Activated CD8-positive, alpha-beta memory T cell treated with anti-CD3 and anti-CD28 coated beads for 36 hours (primary cell): Measurements from ENCODE around the gene NCAPD2. TPM values are rescaled to one million over a fixed set of nuclear protein-coding genes. Genes with fewer than 3 reads are reported as not detected.

ENCODE experiments used
- CTCF ChIA-PET: fragments of 350-600 bp; sonication (Branson Sonifier 250); formaldehyde crosslinking; loops from one replicate; lab custom pipeline; 2021; ENCODE audit warnings: antibody characterized with exemption; lab: Charles Lee
- POLR2A ChIA-PET: fragments of 350-600 bp; sonication (Branson Sonifier 250); formaldehyde crosslinking; loops from one replicate; lab custom pipeline; 2021; ENCODE audit warnings: antibody characterized with exemption; lab: Charles Lee
- total RNA-seq, 2 experiments: library from RNA; stranded (reverse); gene quantifications; one replicate each; pipeline ENCODE4 v1.2.3, GENCODE V29; 2021

The NCAPD2 gene
- total RNA-seq, 2 experiments from 2014 or later = 120 to 121 TPM

DNA sequence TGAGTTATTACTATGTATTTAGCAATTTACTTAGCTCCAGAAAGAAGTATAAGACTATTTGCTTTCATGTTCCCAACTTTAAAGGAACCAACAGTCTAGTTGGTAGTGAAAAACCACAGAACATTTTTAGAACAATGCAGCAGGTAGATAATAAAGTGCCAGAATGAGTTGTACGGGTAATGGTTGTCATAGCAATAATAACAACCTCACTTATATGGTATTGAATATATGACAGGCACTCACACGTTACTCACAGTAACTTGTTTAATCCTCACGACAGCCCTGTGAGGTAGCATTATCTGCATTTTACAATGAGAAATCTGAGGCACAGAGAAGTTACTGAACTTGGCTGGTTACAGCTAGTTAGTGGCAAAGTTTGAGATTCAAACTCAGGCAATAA, 29.8 kb downstream of the NCAPD2 start:
- ChIA-PET POLR2A (interaction anchor here (1.0 kb wide), 1 partner anchor 13 kb away, joined by 6 read pairs; no protein-coding TSS in a partner anchor), CTCF (interaction anchor here (0.7 kb wide), 1 partner anchor 102 kb away, joined by 4 read pairs; no protein-coding TSS in a partner anchor)

GRCh38 chr12:6524648-6525047, 30.7 kb downstream of the NCAPD2 start:
- ChIA-PET POLR2A (no interaction called here), CTCF (interaction anchor here (0.7 kb wide), 1 partner anchor 103 kb away, joined by 4 read pairs; no protein-coding TSS in a partner anchor)

- CTCF ChIA-PET = no interaction called here
- POLR2A ChIA-PET = no interaction called here
Observed at GRCh38 chr12:6526201-6526600, 32.3 kb downstream of the NCAPD2 start.

DNA sequence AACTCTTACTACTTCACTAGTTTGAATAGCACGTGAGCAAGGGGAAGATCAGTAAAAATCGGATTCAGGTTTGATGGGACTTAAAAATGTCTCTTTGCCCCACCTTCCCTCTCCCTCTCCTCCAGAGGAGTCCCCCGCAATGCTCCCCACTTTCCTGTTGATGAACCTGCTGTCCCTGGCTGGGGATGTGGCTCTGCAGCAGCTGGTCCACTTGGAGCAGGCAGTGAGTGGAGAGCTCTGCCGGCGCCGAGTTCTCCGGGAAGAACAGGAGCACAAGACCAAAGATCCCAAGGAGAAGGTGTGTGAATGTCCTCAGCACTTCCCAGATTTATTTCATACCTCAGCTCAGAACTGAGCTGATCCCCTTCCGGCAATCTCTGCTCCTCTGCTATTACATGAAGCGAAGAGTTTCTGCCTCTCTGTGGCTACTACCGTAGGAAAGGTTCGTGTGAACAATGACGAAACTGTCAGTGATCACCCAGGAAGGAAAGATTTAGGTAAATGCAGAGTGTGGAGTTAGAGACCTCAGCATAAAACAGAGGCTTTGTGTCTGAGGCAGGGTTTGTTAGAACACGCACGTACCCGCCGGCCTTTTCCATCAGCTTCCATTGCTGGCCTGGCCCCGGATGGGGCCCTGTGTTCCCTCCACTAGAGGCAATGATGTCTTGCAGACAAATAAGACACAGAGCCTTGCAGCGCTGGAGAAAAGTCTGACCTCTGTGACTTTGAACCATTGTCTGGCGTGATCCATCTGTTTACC, 33.0 kb downstream of the NCAPD2 start:
- POLR2A ChIA-PET = no interaction called here
- CTCF ChIA-PET = no interaction called here

- ChIA-PET POLR2A (no interaction called here), CTCF (no interaction called here)
Observed at GRCh38 chr12:6527711-6528110, 33.8 kb downstream of the NCAPD2 start.

GRCh38 chr12:6528539-6529235, 34.8 kb downstream of the NCAPD2 start:
- ChIA-PET POLR2A (interaction anchor here (1.2 kb wide), 1 partner anchor 35 kb away, joined by 3 read pairs; the partner anchor contains the start of gene MRPL51), CTCF (interaction anchor here (0.8 kb wide), 1 partner anchor 11 kb away, joined by 3 read pairs; no protein-coding TSS in a partner anchor)

DNA sequence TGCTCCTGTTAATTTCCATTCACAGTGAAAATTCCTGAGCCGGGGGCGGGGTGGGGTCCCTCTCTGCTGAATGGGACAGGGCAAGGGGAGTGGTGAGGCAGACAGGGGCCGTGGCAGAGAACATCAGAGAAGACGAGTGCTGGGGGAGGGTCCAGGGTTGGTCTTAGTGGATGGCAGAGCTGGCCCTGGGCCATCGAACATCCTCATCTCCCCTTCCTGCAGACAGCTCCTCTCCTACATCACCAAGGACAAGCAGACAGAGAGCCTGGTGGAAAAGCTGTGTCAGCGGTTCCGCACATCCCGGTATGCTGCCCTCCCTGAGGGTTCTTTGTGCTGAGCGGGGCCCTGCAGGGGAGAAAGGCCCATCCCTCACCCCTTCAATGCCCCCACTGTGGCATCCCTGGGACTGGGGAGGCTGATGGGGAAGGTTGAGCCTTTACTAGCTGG, 35.4 kb downstream of the NCAPD2 start:
- ChIA-PET POLR2A (interaction anchor here (1.2 kb wide), 1 partner anchor 36 kb away, joined by 3 read pairs; the partner anchor contains the start of gene MRPL51), CTCF (interaction anchor here (0.8 kb wide), 1 partner anchor 11 kb away, joined by 3 read pairs; no protein-coding TSS in a partner anchor)

GRCh38 chr12:6530576-6531260, 36.8 kb downstream of the NCAPD2 start:
- POLR2A ChIA-PET = interaction anchor here (2.2 kb wide), 1 partner anchor 60 kb away, joined by 16 read pairs; the partner anchor contains the start of gene VAMP1

DNA sequence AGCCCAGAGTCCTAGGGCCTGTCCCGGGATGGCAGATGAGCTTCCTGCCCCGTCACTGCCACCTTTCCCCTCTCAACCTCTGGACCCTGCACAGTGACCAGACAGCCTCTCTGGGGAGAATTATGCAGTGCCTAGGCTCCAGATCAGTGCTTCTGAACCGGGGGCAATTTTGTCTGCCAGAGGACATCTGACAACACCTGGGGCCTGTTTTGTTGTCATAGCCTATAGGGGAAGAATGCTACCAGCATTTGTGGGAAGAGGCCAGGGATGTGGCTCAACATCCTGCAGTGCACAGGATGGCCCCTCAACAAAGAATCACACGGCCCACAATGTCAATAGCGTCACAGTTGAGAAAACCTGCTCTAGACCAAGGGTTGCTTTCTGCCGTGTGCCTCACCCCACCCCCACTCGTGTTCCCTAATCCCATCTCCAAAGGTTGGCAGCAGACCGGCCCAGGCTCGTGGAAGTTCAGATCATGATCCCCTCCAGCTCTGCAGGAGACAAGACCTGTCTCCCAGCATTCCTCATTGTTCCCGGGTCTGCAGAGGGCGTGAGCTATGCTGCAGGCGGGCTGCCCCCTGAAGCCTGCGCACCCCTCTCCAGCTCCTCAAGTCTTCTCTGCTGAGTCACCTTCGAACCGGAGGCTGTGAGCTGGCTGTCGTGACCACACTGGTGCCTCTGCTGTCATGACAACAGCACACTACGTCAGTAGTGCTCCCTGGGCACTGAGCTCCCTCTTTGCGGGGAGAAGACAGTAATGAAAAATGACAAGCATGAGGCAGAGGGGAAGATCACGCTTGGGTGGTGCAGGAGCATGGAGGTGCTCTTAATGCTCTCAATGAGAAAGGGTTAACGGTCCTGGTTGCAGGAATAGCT, 38.4 kb downstream of the NCAPD2 start:
- ChIA-PET CTCF (interaction anchor here (0.6 to 2.7 kb wide), 7 partner anchors 25 to 186 kb away, joined by 3 to 9 read pairs (median 3); partner anchors contain the start of genes VAMP1 and ZNF384), POLR2A (interaction anchor here (0.5 to 2.2 kb wide), 14 partner anchors 11 to 359 kb away, joined by 3 to 16 read pairs (median 4); partner anchors contain the start of genes CD27, MLF2, MRPL51 and TAPBPL)

More at GRCh38 chr12:6530576-6531260, 36.8 kb downstream of the NCAPD2 start:
- CTCF ChIA-PET = interaction anchor here (0.6 to 2.7 kb wide), 3 partner anchors 27 to 289 kb away, joined by 3 to 9 read pairs (median 5); no protein-coding TSS in a partner anchor

GRCh38 chr12:6532927-6533652, 39.2 kb downstream of the NCAPD2 start:
- POLR2A ChIA-PET = interaction anchor here (0.9 to 2.2 kb wide), 12 partner anchors 10 to 358 kb away, joined by 3 to 16 read pairs (median 6); partner anchors contain the start of genes CD27, MLF2, MRPL51 and TAPBPL
- CTCF ChIA-PET = interaction anchor here (0.5 to 2.7 kb wide), 6 partner anchors 63 to 187 kb away, joined by 3 to 9 read pairs (median 3); partner anchors contain the start of genes VAMP1 and ZNF384

DNA sequence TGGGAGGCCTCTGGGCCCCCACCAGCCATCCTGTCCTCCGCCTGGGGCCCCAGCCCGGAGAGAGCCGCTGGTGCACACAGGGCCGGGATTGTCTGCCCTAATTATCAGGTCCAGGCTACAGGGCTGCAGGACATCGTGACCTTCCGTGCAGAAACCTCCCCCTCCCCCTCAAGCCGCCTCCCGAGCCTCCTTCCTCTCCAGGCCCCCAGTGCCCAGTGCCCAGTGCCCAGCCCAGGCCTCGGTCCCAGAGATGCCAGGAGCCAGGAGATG, 39.7 kb downstream of the NCAPD2 start:
- POLR2A ChIA-PET = interaction anchor here (0.6 to 2.6 kb wide), 16 partner anchors 21 to 194 kb away, joined by 3 to 25 read pairs (median 4); partner anchors contain the start of genes CD27, MRPL51, VAMP1 and ZNF384
- CTCF ChIA-PET = interaction anchor here (0.5 to 1.3 kb wide), 3 partner anchors 39 to 152 kb away, joined by 3 to 4 read pairs (median 3); partner anchors contain the start of gene VAMP1

- ChIA-PET CTCF (interaction anchor here (0.7 to 2.3 kb wide), 5 partner anchors 17 to 110 kb away, joined by 3 to 8 read pairs (median 4); no protein-coding TSS in a partner anchor), POLR2A (interaction anchor here (0.6 to 2.6 kb wide), 20 partner anchors 20 to 197 kb away, joined by 3 to 25 read pairs (median 4); partner anchors contain the start of genes CD27, MRPL51, NOP2 and VAMP1)
Observed at GRCh38 chr12:6533923-6534694, 40.2 kb downstream of the NCAPD2 start, which contains the start of gene GAPDH. Gene GAPDH (plus strand): TSS chr12:6534517. CDS start chr12:6534833, 316 bp downstream.

DNA sequence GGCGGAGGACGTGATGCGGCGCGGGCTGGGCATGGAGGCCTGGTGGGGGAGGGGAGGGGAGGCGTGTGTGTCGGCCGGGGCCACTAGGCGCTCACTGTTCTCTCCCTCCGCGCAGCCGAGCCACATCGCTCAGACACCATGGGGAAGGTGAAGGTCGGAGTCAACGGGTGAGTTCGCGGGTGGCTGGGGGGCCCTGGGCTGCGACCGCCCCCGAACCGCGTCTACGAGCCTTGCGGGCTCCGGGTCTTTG, 40.7 kb downstream of the NCAPD2 start:
- POLR2A ChIA-PET = interaction anchor here (0.7 to 2.6 kb wide), 20 partner anchors 20 to 198 kb away, joined by 3 to 25 read pairs (median 5); partner anchors contain the start of genes CD27, MRPL51, NOP2 and VAMP1
- CTCF ChIA-PET = interaction anchor here (0.7 to 2.3 kb wide), 6 partner anchors 16 to 111 kb away, joined by 3 to 8 read pairs (median 4); no protein-coding TSS in a partner anchor

GRCh38 chr12:6534945-6535696, 41.2 kb downstream of the NCAPD2 start:
- ChIA-PET CTCF (interaction anchor here (0.7 to 2.3 kb wide), 8 partner anchors 16 to 111 kb away, joined by 3 to 11 read pairs (median 4); no protein-coding TSS in a partner anchor), POLR2A (interaction anchor here (0.7 to 2.6 kb wide), 23 partner anchors 19 to 317 kb away, joined by 3 to 25 read pairs (median 5); partner anchors contain the start of genes CD27, MRPL51, NOP2 and TAPBPL)

GRCh38 chr12:6535697-6535946, 41.7 kb downstream of the NCAPD2 start:
- CTCF ChIA-PET = interaction anchor here (1.0 to 2.3 kb wide), 5 partner anchors 15 to 112 kb away, joined by 3 to 11 read pairs (median 7); no protein-coding TSS in a partner anchor
- POLR2A ChIA-PET = interaction anchor here (0.5 to 2.6 kb wide), 19 partner anchors 13 to 337 kb away, joined by 3 to 25 read pairs (median 5); partner anchors contain the start of genes CD27, MRPL51, NOP2 and SPSB2
